Measurements from ENCODE around the gene USP3.

- TF ChIP-seq CTCF (IDR thresholded peaks at IDR 0.05): no peak
- no peak for TF ChIP-seq POLR2A (IDR thresholded peaks at IDR 0.05)
These were observed 26.4 kb downstream of the USP3 start for GRCh38 chr15:63530752-63531299.

Measured in esophagus squamous epithelium (tissue), 4 donors.